ENCODE measurements around the gene IMMP2L.
"Not testable (repeated sequence)": the region's sequence is repeated elsewhere in the genome, so short reads cannot be mapped to it uniquely, and the experiment has no call there.

The IMMP2L gene

DNA sequence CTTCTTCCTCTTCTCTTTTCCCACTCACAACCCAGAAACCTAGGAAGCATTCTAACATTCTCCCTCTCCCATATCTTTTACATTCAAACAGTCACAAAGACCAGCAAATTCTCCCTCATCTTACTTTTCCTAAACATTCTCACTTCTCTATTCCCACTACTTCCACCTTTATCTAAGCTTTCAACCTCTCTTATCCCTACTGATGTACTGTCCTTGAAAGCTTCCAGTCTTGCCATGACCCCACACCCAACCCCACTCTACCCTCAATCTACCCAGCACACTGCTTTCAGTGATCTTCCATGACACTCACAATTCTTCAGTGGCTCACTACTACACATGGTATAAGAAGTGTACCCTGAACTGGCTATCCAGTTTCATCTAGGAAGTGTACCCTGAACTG, 5.3 kb downstream of the IMMP2L start:
- no peak for DNase-seq

DNA sequence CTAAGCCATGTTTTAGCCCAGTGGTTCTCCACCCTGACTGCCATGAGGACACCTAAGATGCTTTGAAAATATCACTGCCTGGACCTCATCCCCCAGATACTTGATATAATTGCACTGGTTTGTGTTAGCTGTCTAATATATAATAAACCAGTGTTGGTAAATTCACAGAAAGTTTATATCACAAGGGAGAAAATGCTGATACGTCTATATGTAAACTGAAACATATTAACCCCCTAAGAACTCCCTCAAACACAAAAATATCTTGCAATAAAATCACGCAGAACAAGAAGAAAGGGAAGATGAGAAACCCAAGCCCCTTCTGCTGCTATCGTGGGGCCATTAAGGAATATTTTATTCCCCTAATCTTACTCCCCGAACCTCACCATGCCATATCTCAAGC, 8.2 kb downstream of the IMMP2L start:
- DNase-seq, result no peak

DNA sequence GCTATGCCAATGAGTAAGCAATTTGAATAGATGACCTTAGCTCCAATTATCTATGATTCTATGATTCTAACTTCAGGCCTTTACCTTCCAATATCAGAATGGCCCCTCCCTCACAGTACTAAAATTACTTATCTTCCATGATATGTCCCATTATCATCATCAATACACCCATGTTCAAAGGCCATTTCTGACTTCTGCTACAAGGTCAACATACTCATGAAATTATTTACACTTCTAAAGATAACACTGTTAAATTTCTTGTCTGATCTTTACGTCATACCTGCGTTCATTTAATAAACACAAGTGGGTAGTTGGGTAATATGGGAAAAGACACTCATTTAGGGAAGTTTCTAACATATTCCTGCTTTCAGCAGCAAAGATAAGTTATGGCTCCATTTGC, 21.2 kb downstream of the IMMP2L start:
- DNase-seq, result no peak

DNA sequence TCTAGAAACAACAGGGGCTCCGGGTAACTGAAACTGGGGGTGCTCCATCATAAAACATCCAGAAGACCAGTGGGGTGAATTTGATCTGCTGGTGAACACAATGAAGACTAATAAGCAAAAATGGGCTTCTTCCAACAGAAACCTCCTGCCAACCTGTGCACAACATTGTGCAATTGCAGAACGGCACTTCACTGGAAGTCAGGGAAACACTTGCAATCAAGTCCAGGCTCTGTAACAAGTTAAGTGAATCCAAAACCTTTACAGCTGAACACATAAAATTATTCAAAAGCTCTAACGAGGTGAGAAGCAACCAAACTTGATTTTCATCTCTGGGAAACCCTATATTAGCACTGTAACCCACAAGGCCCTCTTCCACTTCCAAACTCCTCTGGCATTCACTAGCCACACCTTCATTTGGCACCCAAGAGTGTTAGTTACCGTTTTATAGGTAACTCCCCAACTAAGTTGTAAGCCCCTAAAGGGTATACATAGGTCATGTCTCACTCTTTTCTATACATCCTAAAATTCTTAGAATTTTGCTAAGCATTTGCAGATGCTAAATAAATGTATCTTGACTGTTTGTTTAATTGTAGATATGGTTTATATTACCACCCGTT, 22.0 kb downstream of the IMMP2L start:
- no peak for DNase-seq

DNA sequence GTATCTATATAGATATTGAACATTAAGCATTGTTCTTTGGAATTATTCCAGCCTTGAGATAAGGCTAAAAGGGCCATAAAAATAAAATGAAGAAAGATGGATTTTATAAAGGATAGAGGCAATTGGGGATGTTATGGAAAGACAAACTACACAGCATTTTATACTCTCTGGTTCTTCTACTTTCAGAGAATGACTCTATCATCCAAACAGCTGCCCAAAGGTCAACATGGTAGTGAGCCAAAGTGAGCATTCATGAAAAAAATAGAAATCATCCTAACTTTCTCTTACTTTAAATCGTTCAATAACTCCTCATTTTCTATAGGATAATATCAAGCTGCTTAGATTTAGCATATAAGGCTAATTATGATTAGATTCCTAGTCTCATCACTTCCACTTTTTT, 25.2 kb downstream of the IMMP2L start:
- DNase-seq, result no peak

DNA sequence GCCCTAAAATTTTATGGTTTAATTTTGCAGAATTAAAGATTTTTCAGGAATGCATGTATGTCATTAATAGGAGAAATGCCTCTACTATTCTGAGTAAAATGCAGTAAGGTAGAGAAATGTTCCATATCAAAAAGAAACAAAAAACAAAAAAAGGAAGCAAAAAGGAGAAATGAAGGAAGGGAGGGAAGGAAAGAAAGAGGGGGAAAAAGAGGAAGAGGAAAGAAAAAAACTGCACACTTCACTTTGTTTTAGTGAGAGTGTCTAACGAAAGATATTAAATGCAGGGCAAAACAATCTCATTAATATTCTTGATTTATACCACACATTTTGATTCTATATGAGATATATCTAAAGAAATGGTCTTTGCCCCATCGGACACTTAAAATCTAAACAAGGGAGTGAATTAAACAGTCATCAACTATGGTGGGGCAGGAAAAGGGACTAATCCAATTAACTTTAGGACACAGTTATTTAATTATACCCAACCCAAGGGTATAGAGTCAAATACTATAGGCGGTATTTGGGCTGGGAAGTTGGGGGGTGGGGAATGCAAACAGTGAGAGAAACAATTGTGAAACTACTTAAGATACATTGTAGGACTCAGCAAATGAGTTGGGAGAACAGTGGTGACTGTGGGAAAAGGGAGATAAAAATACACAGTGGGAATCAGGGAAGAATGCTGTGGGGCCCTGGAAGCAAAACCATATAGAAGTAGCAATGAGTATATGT, 27.0 kb downstream of the IMMP2L start:
- DNase-seq, result no peak

DNA sequence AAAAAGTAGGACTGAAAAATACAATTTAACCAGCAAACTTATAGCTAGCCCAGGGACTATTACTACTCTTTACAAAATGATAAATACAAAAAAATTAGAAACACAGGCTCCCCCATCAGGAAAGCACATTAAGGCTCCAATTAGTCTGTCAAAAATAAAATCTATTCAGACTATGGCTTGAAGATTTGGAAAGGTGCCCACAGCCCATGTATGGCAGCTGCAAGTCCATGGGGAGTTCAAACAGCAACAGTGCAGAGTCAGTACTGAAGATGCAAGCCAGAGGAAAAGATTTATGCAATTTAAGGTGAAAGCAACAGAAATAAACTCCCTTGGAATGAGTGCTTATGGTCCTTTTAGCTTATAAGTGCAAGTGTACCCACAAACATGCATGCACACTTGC, 29.7 kb downstream of the IMMP2L start:
- no peak for DNase-seq

DNA sequence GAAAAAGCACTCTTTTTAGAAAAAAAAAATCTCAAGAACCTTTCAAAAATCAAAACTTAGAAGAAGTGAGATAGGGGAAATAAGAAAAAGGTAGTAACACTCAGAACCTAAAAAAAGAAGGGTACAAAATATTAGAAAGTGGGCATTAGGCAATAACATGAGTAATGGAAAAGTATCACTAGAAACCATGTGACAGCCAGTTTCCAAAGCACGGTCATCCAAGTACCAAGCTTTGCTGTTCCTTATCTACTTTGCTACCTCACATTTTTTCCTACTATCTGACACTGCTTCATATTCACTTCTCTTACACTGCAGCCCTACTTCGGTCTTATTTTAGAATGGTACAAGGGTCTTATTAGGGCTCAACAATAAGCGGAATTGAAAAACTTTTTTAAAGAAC, 30.3 kb downstream of the IMMP2L start:
- DNase-seq, result no peak

DNA sequence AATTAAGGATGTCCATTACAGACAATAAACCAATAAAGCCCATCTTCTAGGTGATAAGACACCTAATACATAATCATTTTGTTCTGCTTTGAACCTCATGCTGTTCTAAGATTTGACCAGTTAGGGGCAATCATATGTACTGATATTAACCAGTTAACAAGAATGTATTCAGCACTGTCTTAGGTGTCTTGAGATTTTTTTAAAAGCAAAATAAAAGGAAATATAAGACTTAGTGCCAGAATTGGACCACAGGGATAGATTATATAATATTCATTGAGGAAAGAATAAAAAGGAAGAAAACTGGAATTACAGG, 32.0 kb downstream of the IMMP2L start:
- no peak for DNase-seq

DNA sequence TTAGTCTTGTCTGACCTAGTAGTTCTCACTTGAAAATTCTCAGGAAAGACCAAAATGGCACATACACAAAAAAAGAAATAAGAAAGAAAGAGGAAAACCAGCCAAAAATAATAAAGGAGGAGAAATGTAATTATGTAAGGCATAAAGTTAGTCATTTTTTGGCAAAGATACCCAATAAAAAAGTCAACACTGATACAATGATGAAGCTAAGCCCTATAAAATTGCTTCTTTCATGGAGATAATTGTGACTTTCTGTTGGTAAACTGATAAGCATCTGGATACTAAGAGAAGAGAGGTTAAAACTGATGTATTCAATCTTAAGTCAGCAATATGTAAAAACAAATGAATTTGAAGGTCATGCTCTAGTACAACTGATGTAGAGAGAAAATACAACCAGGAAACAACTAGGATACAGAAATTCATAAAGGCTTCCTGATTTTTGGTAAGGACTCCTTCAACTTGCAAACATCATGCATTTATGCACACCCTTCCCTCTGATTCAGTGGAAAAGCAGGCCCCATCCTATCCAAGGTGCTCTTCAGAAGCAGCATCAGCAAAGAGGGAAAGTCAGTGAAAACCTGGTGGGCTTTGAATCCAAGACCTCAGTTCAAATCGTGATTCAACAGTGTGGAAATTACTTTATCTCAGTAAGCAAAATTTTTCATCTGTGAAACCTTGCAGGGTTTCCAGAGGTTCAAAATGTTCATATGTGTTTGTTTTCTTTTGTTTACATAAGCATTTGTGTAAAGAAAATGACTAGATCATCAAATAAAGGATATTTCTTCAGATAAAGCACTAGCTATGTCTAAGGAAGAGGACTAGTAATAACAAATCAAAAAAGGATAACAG, 32.6 kb downstream of the IMMP2L start:
- no peak for DNase-seq

DNA sequence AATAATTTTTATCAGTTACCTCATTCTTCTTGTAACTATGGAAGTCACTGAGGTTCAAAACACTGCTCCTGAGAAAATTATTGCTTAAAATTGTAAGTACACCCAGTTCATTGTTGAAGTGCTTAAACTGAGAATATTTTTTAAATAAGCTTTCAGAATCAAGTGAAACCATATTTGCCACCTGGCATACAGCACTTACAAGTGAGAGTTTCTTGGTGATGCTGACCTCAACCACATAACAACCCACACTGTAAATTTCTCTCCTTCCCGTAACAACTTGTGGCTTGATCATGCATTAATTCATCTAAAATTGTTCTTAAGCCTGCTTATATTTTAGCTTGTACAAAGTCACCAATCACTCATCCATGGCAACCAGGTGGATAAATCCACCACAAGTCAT, 34.0 kb downstream of the IMMP2L start:
- no peak for DNase-seq

DNA sequence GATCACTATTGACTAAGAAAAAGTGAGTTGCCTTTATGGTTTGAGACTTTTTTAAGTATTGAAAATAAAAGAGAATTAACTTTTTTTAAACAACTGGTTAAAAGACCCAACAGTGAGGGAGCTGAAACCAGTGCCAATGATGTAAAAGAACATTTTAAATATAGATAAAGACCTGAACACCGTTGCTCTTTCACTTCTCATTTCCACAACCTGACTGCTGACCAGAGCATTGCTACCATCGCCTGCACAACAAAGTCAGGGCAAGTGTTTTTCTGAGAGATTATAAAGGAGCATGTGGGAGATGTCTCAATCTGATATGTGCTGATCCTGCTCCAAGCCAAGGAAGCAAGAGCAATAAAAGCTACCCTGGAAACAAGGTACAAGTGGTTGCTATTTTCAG, 34.7 kb downstream of the IMMP2L start:
- no peak for DNase-seq

DNA sequence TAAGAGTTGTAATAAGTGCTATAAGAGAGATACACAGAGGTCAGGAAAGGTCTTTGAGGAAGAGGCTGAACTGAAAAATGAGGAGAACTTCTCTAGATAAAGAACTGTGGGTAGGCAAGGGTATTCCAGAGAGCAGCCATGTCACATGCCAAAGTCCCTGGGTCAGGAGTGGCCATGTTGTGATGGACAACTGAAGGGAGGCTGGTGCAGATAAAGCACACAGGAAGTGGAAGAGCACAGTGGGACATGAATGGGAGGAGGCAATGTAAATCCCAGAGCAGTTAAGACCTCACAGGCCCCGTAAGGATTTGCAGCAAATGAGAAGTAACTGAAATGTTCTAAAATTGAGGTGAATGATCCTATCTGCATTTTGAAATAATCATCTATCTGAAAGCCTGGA, 37.2 kb downstream of the IMMP2L start:
- DNase-seq, result no peak

DNA sequence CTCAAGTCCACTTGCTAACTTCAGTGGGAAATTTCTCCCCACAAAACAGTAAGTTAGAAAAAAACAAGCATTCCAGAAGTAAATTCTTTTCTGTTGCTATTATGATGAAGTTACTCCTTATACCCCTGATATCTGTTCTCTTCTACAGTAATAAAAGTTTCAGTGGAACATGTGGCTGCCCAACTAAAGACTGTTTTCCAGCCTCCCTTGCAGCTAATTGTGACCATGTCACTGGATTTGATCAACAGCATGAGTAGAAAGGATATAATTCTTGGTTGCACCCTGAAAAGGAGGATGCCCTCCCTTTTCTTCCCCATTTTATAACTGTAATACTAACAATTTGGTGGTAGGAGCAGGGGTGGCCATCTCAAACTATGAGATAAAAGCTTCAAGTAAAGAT, 40.6 kb downstream of the IMMP2L start:
- no peak for DNase-seq

DNA sequence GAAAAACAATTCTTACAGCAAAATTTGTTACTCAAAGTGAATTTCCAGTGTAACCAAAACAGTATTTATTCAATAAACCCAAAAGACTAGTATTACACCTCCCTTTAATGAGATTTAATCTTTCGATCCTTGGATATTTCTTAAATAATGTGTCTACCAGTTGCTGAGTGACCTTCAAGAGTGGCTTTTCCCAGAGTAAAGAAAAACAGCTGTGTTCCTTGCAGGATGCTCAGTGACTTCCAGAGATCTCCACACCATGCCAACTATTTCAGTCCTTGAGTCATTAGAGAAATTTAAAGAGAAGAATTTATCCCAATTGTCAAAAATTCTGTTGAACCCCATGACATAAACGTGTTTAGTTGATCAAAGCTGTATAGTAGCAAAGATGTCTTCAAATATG, 44.0 kb downstream of the IMMP2L start:
- no peak for DNase-seq

DNA sequence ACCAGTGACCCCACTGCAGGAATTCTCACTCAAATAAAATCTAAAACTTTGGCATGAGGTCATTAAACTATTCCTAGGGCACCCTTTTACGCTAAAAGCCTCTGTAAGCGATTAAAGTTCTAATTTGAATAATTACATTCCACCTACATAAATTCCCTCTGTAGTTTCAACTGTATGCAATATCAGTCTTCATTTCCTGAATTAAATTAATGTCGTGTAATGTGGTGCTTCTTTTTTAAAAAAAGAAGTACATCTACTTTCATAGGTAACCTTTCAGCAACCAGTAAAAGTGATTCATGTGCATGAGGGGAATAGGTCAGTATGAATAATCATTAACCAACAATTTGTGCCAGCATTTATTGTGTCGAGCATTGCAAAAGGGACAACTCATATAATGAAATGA, 44.7 kb downstream of the IMMP2L start:
- no peak for DNase-seq

DNA sequence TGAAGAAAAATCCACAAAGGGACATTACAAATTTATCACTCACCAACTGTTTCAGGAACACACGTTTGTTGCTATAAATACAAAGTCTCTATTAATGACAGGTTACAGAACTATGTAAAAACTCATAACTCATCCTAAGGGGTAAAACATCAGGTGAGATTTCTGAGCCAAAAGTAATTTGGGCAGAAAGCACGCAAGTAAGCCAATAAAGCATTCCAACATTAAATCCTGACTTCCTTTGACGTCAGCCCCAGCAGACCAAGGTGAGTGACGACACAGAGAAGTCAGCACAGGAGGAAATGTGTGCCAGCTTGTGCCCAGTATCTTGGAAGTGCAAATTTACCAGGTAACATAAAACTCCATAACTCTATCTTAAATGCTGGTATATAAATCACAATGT, 45.7 kb downstream of the IMMP2L start:
- DNase-seq, result no peak

DNA sequence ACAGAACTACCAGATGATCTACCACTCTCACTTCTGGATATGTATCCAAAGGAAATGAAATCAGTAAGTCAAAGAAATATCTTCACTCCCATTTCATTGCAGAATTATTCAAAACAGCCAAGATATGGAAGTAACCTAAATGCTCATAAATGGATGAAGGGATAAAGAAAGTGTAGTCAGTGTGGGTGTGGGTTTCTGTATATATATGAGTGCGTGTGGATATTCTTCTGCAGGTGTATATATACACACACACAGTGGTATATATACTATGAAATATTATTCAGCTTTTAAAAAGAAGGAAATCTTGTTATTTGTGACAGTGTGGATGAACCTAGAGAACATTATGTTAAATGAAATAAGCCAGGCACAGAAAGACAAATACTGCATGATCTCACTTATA, 48.7 kb downstream of the IMMP2L start:
- DNase-seq, result no peak

DNA sequence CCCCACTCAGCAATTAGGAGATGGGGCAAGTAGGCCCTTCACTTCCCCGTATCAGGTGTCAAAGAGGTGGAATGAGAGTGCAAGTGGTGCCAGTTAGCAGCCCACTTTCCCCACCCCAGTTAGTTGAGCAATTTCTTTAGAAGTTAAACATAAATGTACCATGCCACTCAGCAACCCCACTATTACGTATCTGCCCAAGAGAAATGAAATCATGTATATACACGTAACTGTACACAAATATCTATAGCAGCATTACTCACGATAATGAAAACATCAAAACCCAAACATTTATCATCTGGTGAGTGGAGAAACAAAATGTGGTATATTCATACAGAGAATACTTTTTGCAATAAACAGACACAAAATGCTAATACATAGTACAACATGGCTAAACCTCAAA, 50.4 kb downstream of the IMMP2L start:
- DNase-seq, result no peak

DNA sequence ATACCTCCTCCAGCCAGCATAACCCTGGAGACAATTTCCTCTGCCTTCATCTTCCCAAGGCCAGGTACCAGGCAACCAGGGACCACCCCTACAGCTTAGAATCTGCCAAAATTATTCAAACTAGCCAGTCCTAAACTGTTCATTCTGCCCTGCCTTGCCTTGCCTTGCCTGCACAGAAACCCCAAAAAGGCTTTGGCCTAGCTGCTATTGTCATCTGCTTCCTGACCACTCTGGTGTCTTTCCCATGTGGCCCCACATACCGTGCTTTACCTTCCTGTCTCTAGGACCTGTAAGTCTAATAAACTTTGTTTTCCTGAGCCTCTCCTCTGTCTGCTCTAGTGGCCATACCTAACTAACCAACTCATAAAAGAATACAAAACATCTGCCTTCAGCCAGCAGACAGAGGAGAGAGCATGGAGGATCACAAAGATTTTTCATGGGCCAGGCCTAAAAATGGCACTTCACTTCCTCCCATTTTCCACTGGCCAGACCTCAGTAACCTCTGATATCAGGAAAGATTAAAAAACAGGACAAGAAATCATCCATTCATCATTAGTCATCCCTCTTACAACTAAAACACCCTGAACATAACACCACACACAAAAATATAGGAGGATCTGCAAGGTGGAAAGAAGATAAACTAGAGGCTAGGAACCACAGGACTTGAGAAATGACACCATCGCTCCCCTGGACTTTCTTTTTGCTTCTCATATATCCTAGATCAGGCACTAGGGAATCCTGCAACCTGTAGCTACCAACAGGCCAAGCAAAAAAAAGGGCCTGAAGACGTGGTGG, 51.5 kb downstream of the IMMP2L start:
- DNase-seq, result no peak

DNA sequence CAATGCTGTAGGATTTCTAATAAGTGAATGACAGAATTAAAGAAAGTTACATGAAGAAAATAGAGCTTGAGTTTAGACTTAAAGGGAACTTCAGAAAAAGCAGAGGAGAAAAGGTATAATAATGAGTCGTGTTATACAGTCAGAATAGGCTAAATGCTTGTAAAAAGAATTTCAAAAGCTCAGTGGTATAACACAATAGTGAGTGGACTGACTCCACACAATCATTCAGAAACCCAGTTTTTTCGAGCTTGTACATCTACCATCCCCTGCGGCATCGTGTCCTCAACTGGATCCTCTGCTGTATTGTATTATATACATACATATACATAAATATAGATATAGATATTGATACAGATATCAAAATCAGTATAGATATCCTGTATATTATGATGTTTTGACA, 52.2 kb downstream of the IMMP2L start:
- no peak for DNase-seq

DNA sequence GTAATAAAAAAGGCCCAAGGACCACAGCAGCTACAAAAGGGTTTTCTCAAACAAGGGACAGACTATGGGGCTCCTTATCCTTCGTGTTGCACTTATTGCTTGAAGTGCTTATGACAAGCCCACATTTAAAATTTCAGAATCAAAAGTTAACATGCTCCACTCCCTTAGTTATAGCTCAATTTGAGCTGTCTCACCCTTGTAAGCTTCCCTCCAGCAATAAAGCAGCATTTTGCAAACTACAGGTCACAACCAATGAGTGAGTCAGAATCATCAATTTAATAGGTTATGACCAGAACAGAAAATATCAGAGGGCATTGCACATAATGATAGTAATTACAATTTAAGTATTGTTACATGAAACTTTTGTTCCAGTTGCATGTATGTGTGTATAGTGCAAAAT, 53.0 kb downstream of the IMMP2L start:
- DNase-seq, result no peak

DNA sequence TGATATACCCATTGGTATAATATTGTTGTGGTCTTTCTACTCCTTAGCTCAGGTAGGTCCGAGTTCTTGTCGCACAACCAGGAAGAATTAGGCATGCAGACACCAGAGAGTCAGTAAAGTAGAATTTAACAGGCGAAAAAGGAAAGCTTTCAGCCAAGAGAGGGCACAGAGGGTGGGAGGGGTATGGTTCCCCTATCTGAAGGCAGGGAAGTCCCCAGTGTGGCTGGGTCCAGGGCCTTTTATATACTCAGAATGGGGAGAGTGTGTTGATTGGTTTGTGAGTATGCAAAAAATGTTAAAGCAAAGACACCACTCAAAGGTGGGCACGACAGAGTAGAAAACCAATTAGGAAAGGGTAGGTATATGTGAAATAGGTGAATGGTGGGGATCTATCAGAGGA, 53.9 kb downstream of the IMMP2L start:
- DNase-seq, result no peak

DNA sequence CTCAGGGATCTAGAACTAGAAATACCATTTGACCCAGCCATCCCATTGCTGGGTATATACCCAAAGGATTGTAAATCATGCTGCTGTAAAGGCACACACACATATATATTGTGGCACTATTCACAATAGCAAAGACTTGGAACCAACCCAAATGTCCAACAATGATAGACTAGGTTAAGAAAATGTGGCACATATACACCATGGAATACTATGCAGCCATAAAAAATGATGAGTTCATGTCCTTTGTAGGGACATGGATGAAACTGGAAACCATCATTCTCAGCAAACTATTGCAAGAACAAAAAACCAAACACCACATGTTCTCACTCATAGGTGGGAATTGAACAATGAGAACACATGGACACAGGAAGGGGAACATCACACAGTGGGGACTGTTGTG, 56.9 kb downstream of the IMMP2L start:
- not testable (repeated sequence) for DNase-seq

All from cerebellar nuclear complex (tissue), 1 donor.